Cardiac muscle cell (in vitro differentiated cells and primary cell): Measurements from ENCODE around the gene FBXL2. TPM values are rescaled to one million over a fixed set of nuclear protein-coding genes. Genes with fewer than 3 reads are reported as not detected.
A peak's percentile ranks its signal among the peaks of the same experiment; 100 is the strongest.

ENCODE experiments used
- DNase-seq, 2 donors: peaks; one replicate each; pipeline versions ENCODE4 v3.0.0 to v3.0.0-alpha.2; 2010 to 2017; ENCODE audit warnings: low read depth in 1 of 2, low spot score in 1 of 2
- H3K27ac ChIP-seq: fragments of 200-600 bp; sonication (generic); 2 replicates; pipeline ENCODE4 v1.5.1; 2016
- H3K27me3 ChIP-seq: fragments of 200-600 bp; sonication (generic); 2 replicates; pipeline ENCODE4 v1.6.0; 2016; ENCODE audit warnings: control low read depth
- H3K36me3 ChIP-seq: fragments of 200-600 bp; sonication (generic); 2 replicates; pipeline ENCODE4 v1.5.1; 2016; ENCODE audit warnings: control low read depth
- H3K4me1 ChIP-seq: fragments of 200-600 bp; sonication (generic); 2 replicates; pipeline ENCODE4 v1.8.1; 2017; ENCODE audit warnings: low read depth, mild to moderate bottlenecking, mixed run types
- H3K4me3 ChIP-seq: fragments of 200-600 bp; sonication (generic); 2 replicates; pipeline ENCODE4 v1.5.1; 2016; ENCODE audit warnings: mild to moderate bottlenecking
- H3K9me3 ChIP-seq: fragments of 200-600 bp; sonication (generic); 2 replicates; pipeline ENCODE4 v1.5.1; 2017; ENCODE audit warnings: low read depth, mild to moderate bottlenecking, control low read depth
- polyA plus RNA-seq: library from polyadenylated mRNA; unstranded; fragments of >200 nt; fragmentation: Nextera tagmentation; extraction: Ambion mirVana; gene quantifications from 2 replicates; pipeline ENCODE4 v1.2.1, GENCODE V29; 2016
- total RNA-seq: library from RNA; depleted of rRNA; stranded (reverse); fragments of >200 nt; gene quantifications from 2 replicates; pipeline ENCODE4 v1.2.3, GENCODE V29; 2016
- TF ChIP-seq, protein P1 (sequence below): IDR thresholded peaks from 2 replicates; pipeline ENCODE4 v1.5.1; 2012; ENCODE audit warnings: low read depth, mild to moderate bottlenecking, low read length

FBXL2 gene
- total and polyA plus RNA-seq, 2 experiments from 2014 or later, result 17.5 to 27.6 TPM

- Histone ChIP-seq H3K27ac (no peak overlapping the region), H3K9me3 (no peaks in the 10 kb centered on the region), H3K4me1 (peaks cover 19% of the 10 kb centered on the region), H3K27me3 (no peaks in the 10 kb centered on the region), H3K36me3 (no peaks in the 10 kb centered on the region), H3K4me3 (no peak overlapping the region)
- TF ChIP-seq, protein P1, sequence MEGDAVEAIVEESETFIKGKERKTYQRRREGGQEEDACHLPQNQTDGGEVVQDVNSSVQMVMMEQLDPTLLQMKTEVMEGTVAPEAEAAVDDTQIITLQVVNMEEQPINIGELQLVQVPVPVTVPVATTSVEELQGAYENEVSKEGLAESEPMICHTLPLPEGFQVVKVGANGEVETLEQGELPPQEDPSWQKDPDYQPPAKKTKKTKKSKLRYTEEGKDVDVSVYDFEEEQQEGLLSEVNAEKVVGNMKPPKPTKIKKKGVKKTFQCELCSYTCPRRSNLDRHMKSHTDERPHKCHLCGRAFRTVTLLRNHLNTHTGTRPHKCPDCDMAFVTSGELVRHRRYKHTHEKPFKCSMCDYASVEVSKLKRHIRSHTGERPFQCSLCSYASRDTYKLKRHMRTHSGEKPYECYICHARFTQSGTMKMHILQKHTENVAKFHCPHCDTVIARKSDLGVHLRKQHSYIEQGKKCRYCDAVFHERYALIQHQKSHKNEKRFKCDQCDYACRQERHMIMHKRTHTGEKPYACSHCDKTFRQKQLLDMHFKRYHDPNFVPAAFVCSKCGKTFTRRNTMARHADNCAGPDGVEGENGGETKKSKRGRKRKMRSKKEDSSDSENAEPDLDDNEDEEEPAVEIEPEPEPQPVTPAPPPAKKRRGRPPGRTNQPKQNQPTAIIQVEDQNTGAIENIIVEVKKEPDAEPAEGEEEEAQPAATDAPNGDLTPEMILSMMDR, result no peak
- DNase-seq, result peak in 1 of 2 donors; percentile 7
Observed at GRCh38 chr3:33430571-33430970, 153.3 kb downstream of the FBXL2 start.

DNA sequence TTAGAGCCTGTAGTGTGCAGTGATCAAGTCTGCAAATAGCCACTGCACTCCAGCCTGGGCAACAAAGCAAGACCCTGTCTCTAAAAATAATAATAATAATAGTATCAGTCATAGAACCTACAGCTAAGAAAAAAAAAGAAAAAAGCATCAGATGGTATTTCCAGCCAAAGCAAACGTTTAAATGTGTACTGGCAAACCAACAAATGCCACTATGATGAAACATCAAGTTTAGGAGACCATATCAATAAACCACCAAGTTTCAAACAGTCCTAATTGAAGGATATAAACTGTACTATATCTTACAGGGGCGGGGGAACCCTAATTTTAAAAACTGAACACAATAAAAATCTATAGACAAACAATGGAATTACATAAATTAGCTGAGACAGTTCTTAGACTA is 156.6 kb downstream of the FBXL2 start:
- H3K27ac ChIP-seq, result no peak overlapping the region
- no peaks in the 10 kb centered on the region for H3K9me3 ChIP-seq
- peak in 1 of 2 donors; percentile 21 for DNase-seq
- TF ChIP-seq, protein P1, result no peak
- peaks cover 25% of the 10 kb centered on the region for H3K4me1 ChIP-seq
- H3K4me3 ChIP-seq, result no peak overlapping the region
- H3K36me3 ChIP-seq, result no peaks in the 10 kb centered on the region
- no peaks in the 10 kb centered on the region for H3K27me3 ChIP-seq

Other genes starting within 250 kb of the FBXL2 start
- 63.8 and 72.5 TPM in 2 replicates for gene GLB1, start 180.3 kb upstream of the FBXL2 start, total RNA-seq
- 60.7 and 81.0 TPM in 2 replicates for gene GLB1, start 180.3 kb upstream of the FBXL2 start, polyA plus RNA-seq
- gene TMPPE, start 180.3 kb upstream of the FBXL2 start, total RNA-seq, result 5.2 and 6.9 TPM in 2 replicates
- 1.8 and 2.4 TPM in 2 replicates for gene TMPPE, start 180.3 kb upstream of the FBXL2 start, polyA plus RNA-seq
- 62.1 and 127 TPM in 2 replicates for gene CRTAP, start 163.4 kb upstream of the FBXL2 start, total RNA-seq
- 83.6 and 99.8 TPM in 2 replicates for gene CRTAP, start 163.4 kb upstream of the FBXL2 start, polyA plus RNA-seq
- 4.3 and 7.1 TPM in 2 replicates for gene SUSD5, start 58.6 kb upstream of the FBXL2 start, total RNA-seq
- 4.5 and 11.0 TPM in 2 replicates for gene SUSD5, start 58.6 kb upstream of the FBXL2 start, polyA plus RNA-seq
- gene UBP1, start 163.0 kb downstream of the FBXL2 start, total RNA-seq, result 43.3 and 51.5 TPM in 2 replicates
- gene UBP1, start 163.0 kb downstream of the FBXL2 start, polyA plus RNA-seq, result 37.1 and 39.0 TPM in 2 replicates